ENCODE measurements around the gene PTGDR. TPM values are rescaled to one million over a fixed set of nuclear protein-coding genes. Genes with fewer than 3 reads are reported as not detected.

The PTGDR gene
- total RNA-seq, 1 experiment from 2014 or later = not detected

- H3K4me2 ChIP-seq (ENCODE audit: low read length) = no peak overlapping the region
- H3K27me3 ChIP-seq (ENCODE audit: insufficient read depth, low read length) = no peaks in the 10 kb centered on the region
- H3K4me1 ChIP-seq (ENCODE audit: control insufficient read depth in 1 of 2, insufficient read depth in 2 of 2, low read length in 2 of 2) = peaks cover 0 to 5% of the 10 kb centered on the region in 2 experiments; a peak in 2 of 4 replicates
- no TSS peak for BruUV-seq (replicated peaks)
- POLR2A ChIA-PET = no interaction called here
- H4K20me1 ChIP-seq (ENCODE audit: insufficient read depth) = no peaks in the 10 kb centered on the region
- no peak for ATAC-seq
- no peaks in the 10 kb centered on the region for H3K9me2 ChIP-seq (ENCODE audit: insufficient read depth)
- no peak overlapping the region for H3K4me3 ChIP-seq (replicated peaks in 1 of 2; ENCODE audit: low read depth in 1 of 2, low read length in 2 of 2)
- no peaks in the 10 kb centered on the region for H3K36me3 ChIP-seq (ENCODE audit: control insufficient read depth in 1 of 2, insufficient read depth in 2 of 2, low read length in 2 of 2)
- DNase-seq (ENCODE audit: low read depth, low spot score) = no peak
- H3K9me3 ChIP-seq (ENCODE audit: control insufficient read depth in 1 of 2, insufficient read depth in 1 of 2, low read depth in 1 of 2, low read length in 2 of 2) = no peaks in the 10 kb centered on the region
- TF ChIP-seq JUND (IDR thresholded peaks at IDR 0.05) = no peak
- no peak for TF ChIP-seq FOSL1 (IDR thresholded peaks at IDR 0.05; ENCODE audit: low read depth)
- no peak for TF ChIP-seq YY1 (IDR thresholded peaks at IDR 0.05; ENCODE audit: extremely low read depth, insufficient replicate concordance, low read depth, low read length)
- TF ChIP-seq ELF1 (IDR thresholded peaks at IDR 0.05; ENCODE audit: borderline replicate concordance, low read depth) = no peak
- no peak for TF ChIP-seq EZH2phosphoT487 (IDR thresholded peaks at IDR 0.05; ENCODE audit: borderline replicate concordance)
- TF ChIP-seq TCF7L2 (IDR thresholded peaks at IDR 0.05; ENCODE audit: borderline replicate concordance, extremely low read depth, insufficient read depth, insufficient read length) = no peak
- no peak for TF ChIP-seq ZNF274 (IDR thresholded peaks at IDR 0.05; ENCODE audit: low read depth, low read length)
- TF ChIP-seq SP1 (IDR thresholded peaks at IDR 0.05; ENCODE audit: low read depth) = no peak
- no peak for TF ChIP-seq CEBPB (IDR thresholded peaks at IDR 0.05; ENCODE audit: low read depth)
- no peak for TF ChIP-seq POLR2A (IDR thresholded peaks at IDR 0.05; ENCODE audit: borderline replicate concordance, extremely low read depth, insufficient read depth, insufficient read length)
- TF ChIP-seq POLR2AphosphoS5 (IDR thresholded peaks at IDR 0.05; ENCODE audit: low read depth, low read length) = no peak
- no peak for TF ChIP-seq RAD21 (IDR thresholded peaks at IDR 0.05; ENCODE audit: low read depth)
- TF ChIP-seq MAX (IDR thresholded peaks at IDR 0.05) = no peak
- no peak for TF ChIP-seq CTCF (IDR thresholded peaks at IDR 0.05 in 2 of 3, conservative IDR thresholded peaks at IDR 0.05 in 1 of 3; ENCODE audit: borderline replicate concordance in 1 of 3, insufficient read depth in 1 of 3, low read depth in 2 of 3, low read length in 2 of 3)
- no peak for TF ChIP-seq EGR1 (IDR thresholded peaks at IDR 0.05; ENCODE audit: low read depth)
- H3K9ac ChIP-seq (ENCODE audit: low read length) = no peak overlapping the region
- H3K27ac ChIP-seq (ENCODE audit: low read depth, low read length) = no peak overlapping the region
- intact Hi-C loops (cut with micrococcal nuclease) = loop anchor here (10.0 kb wide), 1 partner anchor 133 kb away; no protein-coding TSS in a partner anchor
- H2AFZ ChIP-seq (ENCODE audit: low read depth, low read length, poor library complexity, severe bottlenecking) = no peak overlapping the region
- RAD21 ChIA-PET (ENCODE audit: low non-redundant PET in 1 of 2, low total read pairs in 2 of 2, uncharacterized antibody in 2 of 2, unreplicated experiment in 2 of 2) = no interaction called here
- H3K79me2 ChIP-seq (ENCODE audit: insufficient read depth, low read length) = no peaks in the 10 kb centered on the region
- CTCF ChIA-PET = no interaction called here
Measured at GRCh38 chr14:52277552-52277951, 10.1 kb downstream of the PTGDR start.

Data from HCT116 (cell line).